Measurements from ENCODE around the gene OR11G2. TPM values are rescaled to one million over a fixed set of nuclear protein-coding genes. Genes with fewer than 3 reads are reported as not detected.

Gene OR11G2
- total and polyA plus RNA-seq, 2 experiments from 2014 or later, result not detected

GRCh38 chr14:20198991-20199390, 8.3 kb downstream of the OR11G2 start:
- H3K4me3 ChIP-seq, result no peak overlapping the region
- H3K27me3 ChIP-seq (ENCODE audit: insufficient read depth), result no peaks in the 10 kb centered on the region
- no peaks in the 10 kb centered on the region for H3F3A ChIP-seq (replicated peaks; ENCODE audit: low read depth)
- peaks cover 5% of the 10 kb centered on the region; the same call in 1 of the 2 replicates for H3K36me3 ChIP-seq (ENCODE audit: insufficient read depth)
- Mint-ChIP-seq H3K27ac (no peak overlapping the region), H3K36me3 (ENCODE audit: low read depth) (peaks cover 34% of the 10 kb centered on the region), H3K4me3 (no peak overlapping the region), H3K27me3 (ENCODE audit: insufficient read depth, low read depth, poor library complexity) (peaks cover 2% of the 10 kb centered on the region), H3K4me1 (no peaks in the 10 kb centered on the region), H3K9me3 (peaks cover 88% of the 10 kb centered on the region)
- TF ChIP-seq NANOG (IDR thresholded peaks at IDR 0.05; ENCODE audit: borderline replicate concordance), result no peak
- no peak for TF ChIP-seq EZH2 (IDR thresholded peaks at IDR 0.05; ENCODE audit: low read depth, unreplicated experiment)
- TF ChIP-seq REST (IDR thresholded peaks at IDR 0.05; ENCODE audit: unreplicated experiment), result no peak
- TF ChIP-seq JUNB (IDR thresholded peaks at IDR 0.05; ENCODE audit: unreplicated experiment), result no peak
- no peak for TF ChIP-seq ZNF462 (CRISPR knock-in tag; IDR thresholded peaks at IDR 0.05)
- TF ChIP-seq CTCF (conservative IDR thresholded peaks at IDR 0.05; ENCODE audit: low read depth in 2 of 2), result no peak
- no peak for TF ChIP-seq STAT1 (IDR thresholded peaks at IDR 0.05; ENCODE audit: unreplicated experiment)
- no peak for TF ChIP-seq ETS1 (IDR thresholded peaks at IDR 0.05)
- no peak for TF ChIP-seq ZNF114 (CRISPR knock-in tag; IDR thresholded peaks at IDR 0.05)
- TF ChIP-seq ZNF331 (CRISPR knock-in tag; IDR thresholded peaks at IDR 0.05; ENCODE audit: low read depth), result no peak
- H3K4me2 ChIP-seq, result no peak overlapping the region
- DNase-seq (ENCODE audit: low spot score) (no peak), ATAC-seq (no peak)
- H2AFZ ChIP-seq, result no peak overlapping the region
- H3K79me2 ChIP-seq (replicated peaks; ENCODE audit: insufficient read depth), result no peaks in the 10 kb centered on the region
- H3K9me2 ChIP-seq (ENCODE audit: insufficient read depth), result no peaks in the 10 kb centered on the region
- no peaks in the 10 kb centered on the region for H4K20me1 ChIP-seq (replicated peaks; ENCODE audit: insufficient read depth)
- H3K4me1 ChIP-seq (ENCODE audit: insufficient read depth), result no peaks in the 10 kb centered on the region
- H3K27ac ChIP-seq (ENCODE audit: low read depth), result no peak overlapping the region
